HG02588 (cell line): ENCODE data around the gene ARMC10.
"Not testable (repeated sequence)": the region's sequence is repeated elsewhere in the genome, so short reads cannot be mapped to it uniquely, and the experiment has no call there.

Experiments
- ATAC-seq: cut with Tn5 transposase; IDR thresholded peaks from one replicate; pipeline ENCODE4 v1.9.1; 2021; ENCODE audit warnings: mild to moderate bottlenecking, moderate library complexity; ENCODE audit not compliant: unreplicated experiment

ARMC10 gene

DNA sequence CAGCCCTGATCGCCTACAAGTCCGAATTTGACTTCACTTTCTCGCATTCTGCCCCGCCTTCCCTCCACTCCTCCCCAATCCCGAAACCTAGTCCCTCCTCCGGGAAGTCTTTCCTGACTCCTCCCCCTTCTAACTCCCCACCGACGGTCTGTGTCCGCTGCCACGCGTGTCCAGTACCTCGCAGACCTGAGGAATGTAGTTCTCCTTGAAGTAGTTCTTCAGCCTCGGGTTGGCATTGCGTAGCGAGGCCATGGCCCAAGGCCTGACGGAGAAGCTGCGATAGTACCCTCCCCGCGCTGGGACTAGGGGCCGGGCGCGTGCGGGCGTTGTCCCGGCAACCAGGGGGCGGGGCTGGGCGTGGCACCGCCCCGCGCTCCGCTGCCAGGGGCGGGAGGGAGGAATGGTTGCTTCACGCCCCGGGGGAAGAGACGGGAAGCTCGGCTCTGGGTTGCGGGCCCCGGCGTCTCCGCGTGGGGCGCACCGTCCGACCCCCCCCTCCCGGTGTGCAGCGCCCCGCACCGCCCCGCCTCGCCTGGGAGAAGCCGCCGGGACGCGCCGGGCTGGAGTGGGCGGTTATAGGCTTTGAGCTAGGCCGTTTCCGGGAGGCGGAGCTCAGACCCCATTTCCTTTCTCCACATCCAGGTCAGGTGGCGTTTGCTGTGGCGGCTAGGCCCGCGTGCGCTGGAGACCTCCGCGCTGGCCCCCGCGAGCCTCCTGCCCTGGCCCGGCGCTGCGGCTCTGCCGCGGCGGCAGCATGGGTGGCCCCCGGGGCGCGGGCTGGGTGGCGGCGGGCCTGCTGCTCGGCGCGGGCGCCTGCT, at the start of gene ARMC10, which contains the start of gene FBXL13:
TSS of gene ARMC10 (plus strand) at position 622 of the 818 bp plus-strand sequence. CDS start at position 755, 133 bp downstream.
TSS of gene FBXL13 (minus strand) at position 278 of the 818 bp plus-strand sequence.
- ATAC-seq = peak; percentile 92

DNA sequence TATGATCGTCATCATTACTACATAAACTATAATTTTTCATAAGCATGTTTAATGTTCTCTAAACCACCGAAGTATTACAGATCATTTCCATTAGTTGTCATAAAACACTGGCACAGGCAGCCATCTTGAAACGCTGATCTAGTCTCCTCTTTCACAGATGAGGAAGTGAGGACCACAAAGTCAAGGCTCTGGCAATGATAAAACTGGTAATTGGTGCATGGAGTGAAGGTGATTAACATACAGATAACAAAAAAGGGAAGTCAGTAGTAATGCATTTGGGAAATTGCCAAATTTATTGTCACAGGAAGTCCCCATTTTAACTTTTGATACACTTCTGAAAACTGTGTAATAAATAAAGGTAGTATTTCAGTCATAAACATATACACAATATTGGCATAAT, 49.6 kb upstream of the ARMC10 start:
- no peak for ATAC-seq

DNA sequence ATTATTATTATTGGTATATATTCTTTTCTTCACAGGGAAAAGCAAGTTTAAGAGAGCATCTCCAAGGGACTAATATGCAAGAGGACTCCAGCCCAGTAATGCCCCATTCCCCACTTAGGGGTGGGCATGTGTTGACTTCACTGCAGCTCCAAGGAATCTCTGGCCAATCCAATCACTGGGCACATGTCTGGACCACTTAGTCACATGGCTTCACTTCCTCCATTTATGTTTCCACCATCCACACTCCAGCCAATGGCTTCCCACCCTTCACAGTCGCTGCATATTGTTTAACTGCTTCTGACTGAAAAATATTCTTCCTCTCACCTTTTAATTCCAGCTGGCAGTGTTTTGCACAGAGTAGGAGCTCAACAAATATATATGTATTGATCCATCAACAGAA, 43.9 kb upstream of the ARMC10 start:
- no peak for ATAC-seq

DNA sequence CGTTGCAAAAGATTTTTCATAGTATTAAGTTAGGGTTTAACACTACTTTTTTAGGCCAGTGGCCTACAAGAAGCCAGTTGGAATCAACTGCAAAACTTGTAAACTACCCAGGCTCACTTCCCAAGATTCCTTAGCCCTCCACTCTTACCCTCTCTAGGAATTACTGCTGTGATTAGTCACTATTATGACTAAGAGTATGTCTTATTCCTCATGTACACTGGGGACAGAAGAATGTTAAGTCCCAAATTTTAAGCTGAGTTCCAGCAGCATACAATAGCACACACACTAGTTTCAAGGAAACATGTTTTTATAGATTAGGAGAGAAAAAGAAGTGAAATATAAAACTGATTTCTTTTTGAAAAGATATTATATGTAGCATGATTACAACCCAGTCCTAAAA, 43.2 kb upstream of the ARMC10 start:
- no peak for ATAC-seq

DNA sequence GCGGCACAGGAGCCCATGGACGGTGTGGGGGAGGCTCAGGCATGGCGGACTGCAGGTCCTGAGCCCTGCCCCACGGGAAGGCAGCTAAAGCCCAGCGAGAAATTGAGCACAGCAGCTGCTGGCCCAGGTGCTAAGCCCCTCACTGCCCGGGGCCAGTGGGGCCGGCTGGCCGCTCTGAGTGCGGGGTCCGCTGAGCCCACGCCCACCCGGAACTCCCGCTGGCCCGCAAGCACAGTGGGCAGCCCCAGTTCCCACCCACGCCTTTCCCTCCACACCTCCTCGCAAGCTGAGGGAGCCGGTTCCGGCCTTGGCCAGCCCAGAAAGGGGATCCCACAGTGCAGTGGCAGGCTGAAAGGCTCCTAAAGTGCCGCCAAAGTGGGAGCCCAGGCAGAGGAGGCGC, 40.6 kb upstream of the ARMC10 start:
- not testable (repeated sequence) for ATAC-seq

DNA sequence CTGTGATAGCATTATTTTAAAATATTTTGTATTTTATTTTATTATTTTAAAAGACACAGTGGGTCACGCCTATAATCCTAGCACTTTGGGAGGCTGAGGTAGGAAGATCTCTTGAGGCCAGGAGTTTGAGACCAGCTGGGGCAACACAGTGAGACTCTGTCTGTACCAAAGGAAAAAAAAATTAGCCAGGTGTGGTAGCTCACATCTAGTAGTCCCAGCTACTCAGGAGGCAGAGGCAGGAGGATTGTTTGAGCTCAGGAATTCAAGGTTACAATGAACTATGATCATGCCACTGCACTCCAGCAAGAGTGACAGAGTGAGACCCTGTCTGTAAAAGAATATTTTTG, 37.5 kb upstream of the ARMC10 start:
- ATAC-seq = no peak

DNA sequence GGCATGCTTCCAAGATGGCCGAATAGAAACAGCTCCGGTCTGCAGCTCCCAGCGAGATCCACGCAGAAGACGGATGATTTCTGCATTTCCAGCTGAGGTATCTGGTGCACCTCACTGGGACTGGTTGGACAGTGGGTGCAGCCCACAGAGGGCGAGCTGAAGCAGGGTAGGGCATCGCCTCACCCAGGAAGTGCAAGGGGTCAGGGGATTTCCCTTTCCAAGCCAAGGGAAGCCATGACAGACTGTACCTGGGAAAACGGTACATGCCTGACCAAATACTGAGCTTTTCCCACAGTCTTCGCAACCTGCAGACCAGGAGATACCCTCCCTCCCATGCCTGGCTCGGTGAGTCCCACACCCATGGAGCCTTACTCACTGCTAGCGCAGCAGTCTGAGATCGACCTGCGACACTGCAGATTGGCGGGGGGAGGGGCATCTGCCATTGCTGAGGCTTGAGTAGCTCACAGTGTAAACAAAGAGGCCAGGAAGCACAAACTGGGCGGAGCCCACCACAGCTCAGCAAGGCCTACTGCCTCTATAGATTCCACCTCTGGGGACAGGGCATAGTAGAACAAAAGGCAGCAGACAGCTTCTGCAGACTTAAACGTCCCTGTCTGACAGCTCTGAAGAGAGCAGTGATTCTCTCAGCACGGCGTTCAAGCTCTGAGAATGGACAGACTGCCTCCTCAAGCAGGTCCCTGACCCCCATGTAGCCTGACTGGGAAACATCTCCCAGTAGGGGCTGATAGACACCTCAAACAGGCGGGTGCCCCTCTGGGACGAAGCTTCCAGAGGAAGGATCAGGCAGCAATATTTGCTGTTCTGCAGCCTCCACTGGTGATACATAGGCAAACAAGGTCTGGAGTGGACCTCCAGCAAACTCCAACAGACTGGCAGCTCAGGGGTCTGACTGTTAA, 36.9 kb upstream of the ARMC10 start:
- not testable (repeated sequence) for ATAC-seq

DNA sequence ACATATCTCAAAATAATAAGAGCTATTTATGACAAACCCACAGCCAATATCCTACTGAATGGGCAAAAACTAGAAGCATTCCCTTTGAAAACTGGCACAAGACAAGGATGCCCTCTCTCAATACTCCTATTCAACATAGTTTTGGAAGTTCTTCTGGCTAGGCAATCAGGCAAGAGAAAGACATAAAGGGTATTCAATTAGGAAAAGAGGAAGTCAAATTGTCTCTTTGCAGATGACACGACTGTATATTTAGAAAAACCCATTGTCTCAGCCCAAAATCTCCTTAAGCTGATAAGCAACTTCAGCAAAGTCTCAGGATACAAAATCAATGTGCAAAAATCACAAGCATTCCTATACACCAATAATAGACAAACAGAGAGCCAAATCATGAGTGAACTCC, 33.1 kb upstream of the ARMC10 start:
- ATAC-seq = not testable (repeated sequence)

DNA sequence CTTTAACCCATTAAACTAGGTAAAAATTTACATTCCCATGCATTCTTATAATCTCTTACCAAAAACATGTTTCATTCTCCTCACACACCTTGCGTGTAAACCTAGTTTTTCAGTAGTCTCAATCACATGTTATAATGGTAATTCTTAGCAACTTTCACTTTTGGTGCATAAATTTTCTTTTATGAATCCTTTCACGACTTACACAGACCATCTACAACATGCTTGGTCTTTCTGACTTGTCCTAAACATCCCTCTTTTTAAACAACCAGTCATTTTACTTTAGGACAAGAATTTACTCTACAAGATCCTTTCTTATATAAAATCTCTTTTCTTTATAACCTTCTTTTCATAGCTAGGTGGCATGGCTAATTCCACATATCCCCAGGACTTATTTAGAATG, 26.1 kb upstream of the ARMC10 start:
- no peak for ATAC-seq

DNA sequence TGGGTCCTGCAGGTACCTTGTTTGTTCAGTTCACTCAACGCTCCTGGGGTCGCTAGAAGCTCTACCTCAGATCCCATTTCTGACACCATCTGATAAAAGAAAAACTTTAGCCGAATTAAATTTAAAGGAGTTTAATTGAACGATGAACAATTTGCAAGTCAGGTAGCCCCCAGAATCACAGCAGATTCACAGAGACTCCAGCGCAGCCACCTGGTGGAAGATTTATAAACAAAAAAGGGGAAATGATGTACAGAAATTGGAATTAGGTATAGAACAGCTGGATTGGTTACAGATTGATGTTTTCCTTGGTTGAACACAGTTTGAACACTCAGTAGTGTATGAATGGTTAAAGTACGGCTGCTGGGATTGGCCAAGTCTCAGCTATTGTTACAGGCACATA, 23.4 kb upstream of the ARMC10 start:
- no peak for ATAC-seq

DNA sequence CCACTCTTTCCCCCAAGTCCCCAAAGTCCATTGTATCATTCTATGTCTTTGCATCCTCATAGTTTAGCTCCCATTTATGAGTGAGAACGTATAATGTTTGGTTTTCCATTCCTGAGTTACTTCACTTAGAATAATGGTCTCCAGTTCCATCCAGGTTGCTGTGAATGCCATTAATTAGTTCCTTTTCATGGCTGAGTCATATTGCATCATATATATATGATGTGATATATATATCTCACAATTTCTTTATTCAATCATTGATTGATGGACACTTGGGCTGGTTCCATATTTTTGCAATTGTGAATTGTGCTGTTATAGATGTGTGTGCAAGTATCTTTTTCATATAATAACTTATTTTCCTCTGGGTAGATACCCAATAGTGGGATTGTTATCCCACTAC, 18.9 kb upstream of the ARMC10 start:
- not testable (repeated sequence) for ATAC-seq

DNA sequence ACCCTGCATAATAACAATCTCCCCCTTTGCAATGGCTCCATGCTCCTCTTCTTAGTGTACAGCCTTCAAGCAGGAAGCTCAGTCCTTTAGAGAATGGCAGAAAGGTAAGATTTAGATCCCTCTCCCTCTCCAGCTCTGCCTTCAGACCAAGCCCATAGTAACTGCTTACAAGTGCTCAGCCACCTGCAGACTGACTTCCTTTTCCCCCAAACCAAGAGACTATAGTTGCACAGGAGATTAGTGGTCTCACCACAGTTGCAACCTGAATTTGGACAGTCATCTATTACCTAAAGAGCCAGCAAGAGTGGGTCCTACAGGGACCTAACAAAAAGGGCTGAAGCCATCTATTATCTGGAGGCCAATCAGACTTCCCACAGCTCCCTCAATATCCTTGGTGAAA, 16.8 kb upstream of the ARMC10 start:
- ATAC-seq = no peak

DNA sequence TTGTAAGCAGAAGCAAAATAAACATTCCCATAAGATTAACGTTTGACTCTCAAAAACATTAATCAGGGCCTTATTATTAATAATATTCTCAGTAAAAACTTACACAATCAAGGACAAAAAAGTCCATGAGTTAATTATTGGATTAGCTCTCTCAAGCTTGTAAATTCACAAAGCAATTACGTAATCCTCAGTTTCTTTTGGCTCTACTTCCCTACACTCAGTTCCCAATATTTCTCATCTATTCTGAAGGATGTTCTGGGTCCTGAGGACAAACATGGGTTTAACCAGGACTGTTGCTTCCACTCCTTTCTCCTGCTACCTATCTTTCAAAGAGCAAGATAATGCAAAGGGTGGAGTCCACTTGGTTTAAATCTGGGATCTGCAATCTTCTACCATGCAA, 15.5 kb upstream of the ARMC10 start:
- no peak for ATAC-seq

DNA sequence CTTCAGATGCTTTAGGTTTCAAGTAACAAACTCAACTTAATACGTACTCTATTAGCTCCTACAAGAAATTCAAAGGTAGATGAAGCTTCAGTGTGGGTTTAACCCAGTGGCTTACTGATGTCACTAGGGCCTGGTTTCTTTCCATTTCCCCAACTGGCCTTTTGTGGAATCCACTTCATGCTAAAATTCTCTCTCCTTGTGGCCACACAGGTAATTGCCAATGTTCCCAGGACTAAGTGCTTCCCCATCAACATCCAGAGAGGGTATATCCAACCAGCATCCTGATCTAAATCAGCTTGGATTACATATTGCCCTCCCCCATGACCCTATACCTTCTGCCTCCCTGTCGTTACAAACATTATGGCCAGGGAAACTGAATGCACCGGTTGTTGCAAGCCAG, 11.0 kb upstream of the ARMC10 start:
- no peak for ATAC-seq

DNA sequence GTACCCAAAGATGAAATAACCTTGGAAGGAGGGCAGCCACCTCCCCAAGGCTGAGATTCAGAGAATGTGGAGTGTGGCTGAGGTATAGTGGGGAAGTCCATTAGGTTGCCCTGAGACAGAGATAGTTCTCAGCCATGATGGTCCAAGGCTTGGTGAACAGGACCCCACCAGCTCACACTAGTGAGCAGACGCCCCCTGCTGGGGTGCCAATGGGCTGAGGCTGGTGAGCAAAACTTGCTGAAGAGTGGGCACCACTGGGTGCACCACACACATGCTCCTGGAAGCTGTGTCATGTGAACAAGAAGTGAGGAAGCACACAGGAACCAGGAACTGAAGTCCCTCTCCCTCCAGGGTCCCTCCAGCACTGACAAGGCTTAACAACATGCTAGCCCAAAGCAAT, 9.3 kb upstream of the ARMC10 start:
- ATAC-seq = peak; percentile 65

DNA sequence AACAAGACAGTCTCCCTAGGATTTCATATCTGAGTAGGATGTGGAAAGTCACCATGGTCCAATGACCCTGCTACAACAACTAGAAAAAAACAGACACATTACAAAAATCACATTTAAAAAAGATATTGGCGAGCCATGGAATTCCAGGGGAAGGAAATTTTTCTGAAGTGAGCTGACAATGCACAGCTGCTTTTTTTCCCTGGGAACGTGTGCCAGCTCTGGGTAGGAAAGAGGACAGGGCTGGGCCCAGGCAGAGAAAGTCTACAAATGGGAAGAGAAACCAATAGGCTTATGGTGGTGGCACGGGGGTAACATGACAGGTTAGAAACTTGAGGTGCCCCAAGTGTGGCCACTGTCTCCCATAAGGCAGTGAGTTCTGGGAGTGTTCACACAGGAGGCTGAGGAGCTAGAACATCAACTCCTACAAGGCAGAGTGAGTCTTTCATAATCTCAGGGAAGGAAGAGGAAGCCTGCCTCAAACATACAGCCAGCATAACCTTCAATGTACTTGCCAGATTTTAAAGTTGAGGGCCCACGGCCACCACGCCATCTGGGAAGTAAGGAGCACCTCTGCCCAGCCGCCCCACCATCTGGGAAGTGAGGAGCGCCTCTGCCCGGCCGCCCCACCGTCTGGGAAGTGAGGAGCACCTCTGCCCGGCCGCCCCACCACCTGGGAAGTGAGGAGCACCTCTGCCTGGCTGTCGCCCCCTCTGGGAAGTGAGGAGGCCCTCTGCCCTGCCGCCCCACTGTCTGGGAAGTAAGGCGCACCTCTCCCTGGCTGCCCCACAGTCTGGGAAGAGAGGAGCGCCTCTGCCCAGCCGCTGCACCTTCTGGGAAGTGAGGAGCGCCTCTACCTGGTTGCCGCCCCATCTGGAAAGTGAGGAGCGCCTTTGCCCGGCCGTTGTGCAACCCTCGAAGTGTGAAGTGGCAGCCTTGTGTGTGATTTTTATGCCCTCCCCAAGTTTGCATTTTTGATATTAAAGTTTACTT, 6.2 kb upstream of the ARMC10 start:
- ATAC-seq = no peak

DNA sequence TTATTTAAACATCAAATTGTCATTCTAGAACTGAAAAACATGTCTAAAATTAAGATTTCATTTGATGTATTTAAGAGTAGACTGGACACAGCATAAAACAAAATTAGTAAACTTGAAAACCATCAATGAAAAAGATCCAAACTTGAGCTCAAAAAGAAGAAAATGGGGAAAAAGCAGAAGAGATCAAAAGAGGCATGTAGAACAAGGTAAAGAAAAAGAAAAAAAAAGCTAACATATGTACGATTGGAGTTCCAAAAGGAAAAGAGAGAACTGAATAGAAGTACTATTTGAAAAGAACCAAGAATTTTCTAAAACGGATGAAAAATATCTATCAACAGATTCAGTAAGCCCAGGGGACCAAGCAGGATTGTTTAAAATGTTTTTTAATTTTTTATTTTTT, 3.9 kb upstream of the ARMC10 start:
- no peak for ATAC-seq

DNA sequence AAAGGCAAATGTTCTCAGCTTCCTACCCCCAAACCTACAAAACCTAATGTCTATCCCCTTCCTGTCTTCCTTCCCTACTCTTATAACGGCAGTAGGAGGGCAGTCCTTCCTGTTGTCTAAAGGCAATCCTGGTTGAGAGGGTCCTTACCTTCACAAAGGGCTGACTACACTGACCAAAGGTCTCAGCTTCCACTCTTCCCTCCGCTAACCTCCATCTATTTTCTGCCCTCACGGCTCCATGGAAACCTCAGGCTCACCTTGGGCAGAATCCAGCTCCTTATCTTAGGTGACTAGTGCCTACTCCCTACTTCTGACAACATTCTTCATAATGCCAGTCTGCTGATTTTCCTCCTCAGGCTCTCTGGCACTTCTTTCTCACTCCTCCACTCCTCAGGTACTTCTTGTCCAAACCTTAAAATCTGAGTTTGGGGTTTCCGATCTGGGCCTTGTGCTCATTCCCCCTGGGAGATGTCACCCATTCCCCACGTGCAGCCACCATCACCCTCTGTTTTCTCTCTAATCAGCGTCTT, 886 bp upstream of the ARMC10 start:
- ATAC-seq = no peak

DNA sequence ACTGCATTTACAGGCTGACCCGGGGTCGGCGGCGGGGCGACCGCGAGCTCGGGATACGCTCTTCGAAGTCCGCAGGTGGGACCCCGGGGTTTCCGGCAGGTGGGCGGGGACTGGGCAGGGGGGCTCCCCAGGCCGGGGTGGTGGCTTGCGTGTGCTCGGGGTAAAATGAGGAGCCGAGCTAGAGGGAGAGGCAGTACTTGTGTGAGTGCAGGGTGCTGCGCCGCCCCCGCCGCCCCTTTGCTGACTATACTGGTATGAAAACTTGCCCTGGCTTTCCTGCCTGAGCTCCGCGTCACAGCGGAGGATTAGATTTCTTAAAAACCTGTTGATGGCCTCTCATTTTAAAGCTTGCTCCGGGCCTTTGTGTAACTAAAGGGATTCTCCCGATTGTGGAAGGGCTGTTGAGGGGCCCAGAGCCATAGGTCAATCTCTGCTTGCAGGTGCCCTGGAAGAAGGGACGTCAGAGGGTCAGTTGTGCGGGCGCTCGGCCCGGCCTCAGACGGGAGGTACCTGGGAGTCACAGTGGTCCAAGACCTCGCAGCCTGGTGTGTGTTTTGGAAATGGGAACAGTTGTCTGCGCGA, 488 bp downstream of the ARMC10 start:
- peak; percentile 45 for ATAC-seq

DNA sequence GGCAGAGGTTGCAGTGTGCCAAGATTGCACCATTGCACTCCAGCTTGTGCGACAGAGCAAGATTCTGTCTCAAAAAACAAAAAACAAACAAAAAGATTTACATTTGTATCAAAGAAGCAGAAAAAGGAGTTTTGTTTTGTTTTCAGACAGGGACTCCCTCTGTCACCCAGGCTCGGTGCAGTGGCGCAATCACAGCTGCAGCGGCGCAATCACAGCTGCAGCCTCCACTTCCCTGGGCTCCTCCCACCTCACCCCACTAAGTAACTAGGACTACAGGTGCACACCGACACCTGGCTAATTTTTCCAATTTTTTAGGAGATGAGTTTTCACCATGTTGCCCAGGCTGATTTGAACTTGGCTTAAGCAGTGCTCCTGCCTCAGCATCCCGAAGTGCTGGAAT, 1.8 kb downstream of the ARMC10 start:
- ATAC-seq = no peak
